ENCODE data around the gene RAB6D.

GRCh38 chr2:131366643-131367042 is 2.7 kb upstream of the RAB6D start:
- TF ChIP-seq CTCF (conservative IDR thresholded peaks at IDR 0.05 in 1 of 2, IDR thresholded peaks at IDR 0.05 in 1 of 2; ENCODE audit: low read depth in 1 of 2, low read length in 2 of 2) (no peak), EZH2 (IDR thresholded peaks at IDR 0.05; ENCODE audit: low read length, missing control alignments) (no peak)
